HG02610 (cell line): Measurements from ENCODE around the gene DTNA.
"Not testable (repeated sequence)": the region's sequence is repeated elsewhere in the genome, so short reads cannot be mapped to it uniquely, and the experiment has no call there.

Experiments
- ATAC-seq: cut with Tn5 transposase; IDR thresholded peaks from one replicate; pipeline ENCODE4 v1.9.1; 2021; ENCODE audit warnings: mild to moderate bottlenecking, moderate library complexity; ENCODE audit not compliant: unreplicated experiment

DTNA gene

GRCh38 chr18:34720220-34720619 lies 10.1 kb downstream of the DTNA start:
- no peak for ATAC-seq

- ATAC-seq = no peak
Observed at GRCh38 chr18:34723143-34723542, 13.0 kb downstream of the DTNA start.

DNA sequence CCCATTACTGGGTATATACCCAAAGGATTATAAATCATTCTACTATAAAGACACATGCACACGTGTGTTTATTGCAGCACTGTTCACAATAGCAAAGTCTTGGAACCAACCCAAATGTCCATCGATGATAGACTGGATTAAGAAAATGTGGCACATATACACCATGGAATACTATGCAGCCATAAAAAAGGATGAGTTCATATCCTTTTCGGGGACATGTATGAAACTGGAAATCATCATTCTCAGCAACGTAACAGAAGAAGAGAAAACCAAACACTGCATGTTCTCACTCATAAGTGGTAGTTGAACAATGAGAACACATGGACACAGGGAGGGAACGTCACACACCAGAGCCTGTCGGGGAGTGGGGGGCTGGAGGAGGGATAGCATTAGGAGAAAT lies 15.6 kb downstream of the DTNA start:
- ATAC-seq = not testable (repeated sequence)

GRCh38 chr18:34726286-34727004 lies 16.3 kb downstream of the DTNA start:
- ATAC-seq = no peak

GRCh38 chr18:34729264-34729663 lies 19.2 kb downstream of the DTNA start:
- no peak for ATAC-seq

- no peak for ATAC-seq
Observed at GRCh38 chr18:34729740-34730355, 19.8 kb downstream of the DTNA start.

DNA sequence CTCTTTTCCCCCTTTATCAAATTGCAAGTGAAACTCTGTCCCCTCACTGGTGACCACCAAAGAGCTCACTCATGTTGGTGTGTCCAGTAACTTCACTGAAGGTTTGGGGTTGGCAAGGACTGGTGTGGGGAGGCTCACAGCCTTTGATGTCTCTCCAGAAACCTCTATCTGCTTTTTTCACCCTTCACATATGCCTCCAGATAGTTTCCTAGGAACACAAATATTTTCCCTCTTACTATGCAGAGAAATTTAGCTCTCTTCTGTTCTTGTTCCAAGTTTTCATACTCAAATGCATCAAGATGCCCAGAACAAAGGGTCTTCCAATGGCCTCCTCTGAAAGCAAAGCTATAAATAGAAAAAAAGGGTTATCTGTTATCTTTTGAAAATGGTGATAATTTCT lies 20.7 kb downstream of the DTNA start:
- no peak for ATAC-seq

DNA sequence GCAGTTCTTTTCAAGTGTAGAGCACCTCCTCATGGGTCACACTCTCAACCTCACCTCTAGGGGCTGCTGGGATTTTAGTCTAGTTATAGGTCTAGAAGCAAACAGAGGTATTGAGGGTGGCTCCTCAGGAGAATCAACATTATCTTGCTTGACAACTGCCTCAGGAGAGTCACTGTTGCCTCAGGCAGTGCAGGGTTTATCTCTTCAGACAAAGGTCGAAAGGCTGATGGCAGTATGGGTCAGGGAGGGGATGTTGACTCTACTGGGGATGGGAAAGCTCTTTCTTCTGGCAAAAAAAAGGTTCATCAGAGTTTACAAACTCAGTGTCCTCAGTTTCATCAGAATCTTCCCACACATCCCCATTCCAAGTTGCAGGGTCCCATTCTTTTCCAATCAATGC lies 24.0 kb downstream of the DTNA start:
- no peak for ATAC-seq

DNA sequence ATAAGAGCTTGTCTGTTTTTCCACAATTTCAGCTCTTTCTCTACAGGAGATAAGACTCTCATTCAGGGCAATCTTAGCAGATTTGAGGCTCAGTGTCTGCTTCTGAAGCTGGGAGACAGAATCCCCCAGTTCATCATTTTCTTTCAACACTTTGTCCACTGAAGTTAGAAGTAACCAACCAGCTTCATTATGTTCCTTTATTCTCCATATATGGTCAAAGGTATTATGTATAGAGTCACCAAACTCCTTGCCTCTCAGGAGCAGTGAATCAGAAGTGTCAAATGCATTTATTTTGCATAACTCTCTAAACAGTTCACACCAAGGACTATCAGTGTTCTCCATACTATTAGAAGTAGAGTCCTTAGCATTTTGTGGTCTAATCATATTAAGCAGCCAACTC lies 24.4 kb downstream of the DTNA start:
- ATAC-seq = not testable (repeated sequence)

GRCh38 chr18:34738175-34738894 lies 28.2 kb downstream of the DTNA start:
- ATAC-seq = no peak

- no peak for ATAC-seq
Observed at GRCh38 chr18:34740101-34740500, 30.0 kb downstream of the DTNA start.

GRCh38 chr18:34740724-34741123 lies 30.6 kb downstream of the DTNA start:
- ATAC-seq = no peak

GRCh38 chr18:34741401-34741800 lies 31.3 kb downstream of the DTNA start:
- ATAC-seq = no peak

DNA sequence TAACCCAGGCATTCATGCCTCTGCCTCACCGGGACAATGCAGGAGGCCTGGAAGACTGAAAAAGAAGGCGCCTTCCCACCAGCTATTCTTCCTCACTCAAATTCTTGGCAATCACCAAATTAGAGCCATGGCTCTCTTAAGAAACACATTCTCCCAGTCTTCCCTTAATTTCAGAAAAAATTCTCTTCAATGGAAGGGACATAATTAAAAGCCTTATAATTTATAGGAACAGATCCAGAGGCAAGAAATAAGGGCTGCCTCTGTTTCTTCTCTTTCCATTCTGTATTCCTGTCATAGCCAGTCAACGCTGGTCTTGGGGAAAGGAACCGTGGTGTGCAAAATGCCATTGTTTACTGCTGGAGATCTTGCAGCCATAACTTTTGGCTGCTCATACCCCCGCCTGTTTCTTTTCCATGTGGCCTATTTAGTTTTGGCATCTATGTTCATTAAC lies 32.8 kb downstream of the DTNA start:
- no peak for ATAC-seq

GRCh38 chr18:34744569-34744968 lies 34.5 kb downstream of the DTNA start:
- no peak for ATAC-seq

- no peak for ATAC-seq
Observed at GRCh38 chr18:34746614-34747013, 36.5 kb downstream of the DTNA start.

DNA sequence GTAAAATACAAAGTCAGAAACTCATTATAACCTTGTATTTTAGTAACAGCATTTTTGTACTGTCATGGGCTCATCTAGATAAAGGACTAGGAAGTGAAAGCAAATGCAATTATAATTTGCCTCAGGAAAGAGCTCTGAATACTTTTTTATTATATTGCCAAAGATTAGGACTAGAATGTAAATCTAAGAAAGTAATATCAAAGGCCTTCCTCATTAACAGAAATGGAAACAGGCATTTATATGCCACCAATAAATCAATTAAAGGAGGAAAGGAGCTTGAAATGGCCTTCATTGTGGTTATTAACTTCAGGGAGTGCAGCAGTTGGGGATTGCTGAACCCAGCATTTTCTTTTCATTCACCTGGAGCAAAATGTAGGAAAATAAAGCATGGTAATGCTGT lies 39.6 kb downstream of the DTNA start:
- no peak for ATAC-seq

- no peak for ATAC-seq
Observed at GRCh38 chr18:34752056-34752455, 42.0 kb downstream of the DTNA start.

GRCh38 chr18:34754300-34754699 lies 44.2 kb downstream of the DTNA start:
- ATAC-seq = no peak

DNA sequence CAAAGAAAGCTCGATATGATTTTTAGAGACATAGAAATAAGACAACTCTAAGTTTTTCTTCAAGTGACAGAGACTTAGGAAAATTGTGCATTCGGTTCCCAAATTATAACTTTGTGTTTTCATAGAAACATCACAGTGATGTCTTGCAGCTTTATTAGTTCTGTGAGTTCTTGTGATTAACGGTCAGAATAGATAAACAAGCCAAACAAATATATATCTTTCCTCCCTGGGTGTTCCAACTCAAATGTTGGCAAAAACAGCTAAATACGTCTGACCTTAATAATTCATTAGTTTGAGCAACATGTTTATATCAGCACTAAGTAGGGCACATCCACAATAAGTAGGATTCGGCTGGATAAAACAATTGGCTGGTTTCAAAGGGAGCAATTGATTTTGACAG lies 47.6 kb downstream of the DTNA start:
- ATAC-seq = no peak

- ATAC-seq = no peak
Observed at GRCh38 chr18:34758378-34758948, 48.4 kb downstream of the DTNA start.

- ATAC-seq = no peak
Observed at GRCh38 chr18:34760444-34760843, 50.3 kb downstream of the DTNA start.
